ENCODE measurements around the gene GDF10.

GDF10 gene

GRCh38 chr10:47330804-47331203 lies 30.8 kb downstream of the GDF10 start:
- H3K4me1 ChIP-seq (ENCODE audit: control insufficient read depth in 5 of 5, insufficient read depth in 5 of 5, low read length in 5 of 5) = peaks cover 0 to 6% (median 0%) of the 10 kb centered on the region in 5 donors
- no peaks in the 10 kb centered on the region for H3K36me3 ChIP-seq (ENCODE audit: control insufficient read depth in 5 of 5, insufficient read depth in 5 of 5, low read length in 5 of 5)
- H3K9ac ChIP-seq (ENCODE audit: low read length in 5 of 5) = no peak overlapping the region
- H3K27me3 ChIP-seq (ENCODE audit: control insufficient read depth in 5 of 5, insufficient read depth in 4 of 5, low read length in 5 of 5) = no peaks in the 10 kb centered on the region
- no peak overlapping the region for H3K4me3 ChIP-seq (ENCODE audit: low read depth in 1 of 5, low read length in 5 of 5)
- H3K9me3 ChIP-seq (ENCODE audit: control insufficient read depth in 5 of 5, low read length in 5 of 5) = no peaks in the 10 kb centered on the region
- no peak overlapping the region for H3K27ac ChIP-seq (ENCODE audit: low read depth, low read length)

GRCh38 chr10:47331491-47331890 lies 31.5 kb downstream of the GDF10 start:
- no peak overlapping the region for H3K4me3 ChIP-seq (ENCODE audit: low read depth in 1 of 5, low read length in 5 of 5)
- no peaks in the 10 kb centered on the region for H3K27me3 ChIP-seq (ENCODE audit: control insufficient read depth in 5 of 5, insufficient read depth in 4 of 5, low read length in 5 of 5)
- H3K27ac ChIP-seq (ENCODE audit: low read depth, low read length) = no peak overlapping the region
- no peaks in the 10 kb centered on the region for H3K9me3 ChIP-seq (ENCODE audit: control insufficient read depth in 5 of 5, low read length in 5 of 5)
- no peak overlapping the region for H3K9ac ChIP-seq (ENCODE audit: low read length in 5 of 5)
- H3K36me3 ChIP-seq (ENCODE audit: control insufficient read depth in 5 of 5, insufficient read depth in 5 of 5, low read length in 5 of 5) = no peaks in the 10 kb centered on the region
- H3K4me1 ChIP-seq (ENCODE audit: control insufficient read depth in 5 of 5, insufficient read depth in 5 of 5, low read length in 5 of 5) = peaks cover 0 to 7% (median 3%) of the 10 kb centered on the region in 5 donors

DNA sequence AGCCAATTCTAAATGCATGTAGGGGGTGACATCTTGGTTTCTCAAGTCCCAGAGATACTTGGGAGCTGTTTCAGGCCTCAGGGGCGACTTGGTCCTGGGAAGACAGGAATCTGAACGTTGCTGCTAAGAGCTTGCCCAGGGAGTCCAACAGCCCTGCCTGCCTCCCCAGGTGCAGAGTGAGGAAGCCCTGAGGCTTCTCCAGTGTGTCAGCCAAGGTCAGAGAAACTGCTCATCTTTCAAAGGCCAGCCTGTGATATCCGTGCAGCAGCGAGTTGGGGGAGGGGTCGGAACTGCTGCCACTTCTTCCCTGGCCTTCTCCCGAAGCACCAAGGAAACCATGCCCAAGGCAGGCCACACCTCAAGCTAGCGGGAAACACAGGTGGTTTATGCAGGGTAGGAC lies 32.0 kb downstream of the GDF10 start:
- Histone ChIP-seq H3K4me3 (ENCODE audit: low read depth in 1 of 5, low read length in 5 of 5) (no peak overlapping the region), H3K9ac (ENCODE audit: low read length in 5 of 5) (no peak overlapping the region), H3K9me3 (ENCODE audit: control insufficient read depth in 5 of 5, low read length in 5 of 5) (no peaks in the 10 kb centered on the region), H3K27ac (ENCODE audit: low read depth, low read length) (no peak overlapping the region), H3K27me3 (ENCODE audit: control insufficient read depth in 5 of 5, insufficient read depth in 4 of 5, low read length in 5 of 5) (no peaks in the 10 kb centered on the region), H3K4me1 (ENCODE audit: control insufficient read depth in 5 of 5, insufficient read depth in 5 of 5, low read length in 5 of 5) (peaks cover 0 to 8% (median 7%) of the 10 kb centered on the region in 5 donors), H3K36me3 (ENCODE audit: control insufficient read depth in 5 of 5, insufficient read depth in 5 of 5, low read length in 5 of 5) (no peaks in the 10 kb centered on the region)

- Histone ChIP-seq H3K4me3 (ENCODE audit: low read depth in 1 of 5, low read length in 5 of 5) (no peak overlapping the region), H3K9me3 (ENCODE audit: control insufficient read depth in 5 of 5, low read length in 5 of 5) (no peaks in the 10 kb centered on the region), H3K36me3 (ENCODE audit: control insufficient read depth in 5 of 5, insufficient read depth in 5 of 5, low read length in 5 of 5) (no peaks in the 10 kb centered on the region), H3K27me3 (ENCODE audit: control insufficient read depth in 5 of 5, insufficient read depth in 4 of 5, low read length in 5 of 5) (no peaks in the 10 kb centered on the region), H3K9ac (ENCODE audit: low read length in 5 of 5) (no peak overlapping the region), H3K4me1 (ENCODE audit: control insufficient read depth in 5 of 5, insufficient read depth in 5 of 5, low read length in 5 of 5) (peaks cover 0 to 13% (median 9%) of the 10 kb centered on the region in 5 donors), H3K27ac (ENCODE audit: low read depth, low read length) (no peak overlapping the region)
Measured at GRCh38 chr10:47332371-47332770, 32.4 kb downstream of the GDF10 start.

DNA sequence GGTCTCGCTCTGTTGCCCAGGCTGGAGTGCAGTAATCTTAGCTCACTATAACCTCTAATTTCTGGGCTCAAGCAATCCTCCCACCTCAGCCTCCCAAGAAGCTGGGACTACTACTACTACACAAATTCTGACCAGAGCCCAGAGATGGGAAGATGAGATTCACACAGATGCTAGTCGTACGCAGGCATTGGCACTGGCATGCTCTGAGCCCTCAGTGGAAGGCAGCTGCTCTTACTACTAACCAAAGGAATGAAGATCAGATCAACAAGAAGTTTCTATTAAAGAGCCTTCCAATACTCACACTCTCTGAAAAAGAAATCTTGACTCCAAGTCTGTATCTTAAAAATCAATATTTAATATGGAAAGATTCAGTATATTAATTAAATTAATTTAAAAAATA lies 32.9 kb downstream of the GDF10 start:
- no peaks in the 10 kb centered on the region for H3K9me3 ChIP-seq (ENCODE audit: control insufficient read depth in 5 of 5, low read length in 5 of 5)
- H3K27me3 ChIP-seq (ENCODE audit: control insufficient read depth in 5 of 5, insufficient read depth in 4 of 5, low read length in 5 of 5) = no peaks in the 10 kb centered on the region
- H3K36me3 ChIP-seq (ENCODE audit: control insufficient read depth in 5 of 5, insufficient read depth in 5 of 5, low read length in 5 of 5) = no peaks in the 10 kb centered on the region
- peaks cover 0 to 16% (median 9%) of the 10 kb centered on the region in 5 donors for H3K4me1 ChIP-seq (ENCODE audit: control insufficient read depth in 5 of 5, insufficient read depth in 5 of 5, low read length in 5 of 5)
- H3K9ac ChIP-seq (ENCODE audit: low read length in 5 of 5) = no peak overlapping the region
- H3K27ac ChIP-seq (ENCODE audit: low read depth, low read length) = no peak overlapping the region
- no peak overlapping the region for H3K4me3 ChIP-seq (ENCODE audit: low read depth in 1 of 5, low read length in 5 of 5)

DNA sequence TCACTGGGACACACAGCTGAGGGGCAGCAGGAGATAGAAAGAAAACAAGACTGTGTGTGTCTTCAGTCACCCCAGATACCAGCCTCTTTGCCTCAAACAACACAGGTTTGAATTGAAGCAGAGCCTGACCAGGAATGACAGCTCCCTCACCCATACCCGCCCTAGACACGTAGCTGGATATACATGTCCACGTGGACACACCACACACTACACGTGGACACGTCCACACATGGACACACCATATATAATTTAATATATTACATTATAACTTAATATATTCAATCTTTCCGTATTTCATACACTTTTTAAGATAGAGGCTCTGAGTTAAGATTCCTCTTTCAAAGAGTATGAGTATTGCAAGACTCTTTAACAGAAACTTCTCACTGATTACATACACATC lies 33.5 kb downstream of the GDF10 start:
- Histone ChIP-seq H3K27me3 (ENCODE audit: control insufficient read depth in 5 of 5, insufficient read depth in 4 of 5, low read length in 5 of 5) (no peaks in the 10 kb centered on the region), H3K27ac (ENCODE audit: low read depth, low read length) (no peak overlapping the region), H3K36me3 (ENCODE audit: control insufficient read depth in 5 of 5, insufficient read depth in 5 of 5, low read length in 5 of 5) (no peaks in the 10 kb centered on the region), H3K4me1 (ENCODE audit: control insufficient read depth in 5 of 5, insufficient read depth in 5 of 5, low read length in 5 of 5) (peaks cover 0 to 16% (median 9%) of the 10 kb centered on the region in 5 donors), H3K9ac (ENCODE audit: low read length in 5 of 5) (no peak overlapping the region), H3K9me3 (ENCODE audit: control insufficient read depth in 5 of 5, low read length in 5 of 5) (no peaks in the 10 kb centered on the region), H3K4me3 (ENCODE audit: low read depth in 1 of 5, low read length in 5 of 5) (no peak overlapping the region)

- peaks cover 0 to 16% (median 9%) of the 10 kb centered on the region in 5 donors for H3K4me1 ChIP-seq (ENCODE audit: control insufficient read depth in 5 of 5, insufficient read depth in 5 of 5, low read length in 5 of 5)
- H3K27ac ChIP-seq (ENCODE audit: low read depth, low read length) = no peak overlapping the region
- H3K9ac ChIP-seq (ENCODE audit: low read length in 5 of 5) = no peak overlapping the region
- H3K27me3 ChIP-seq (ENCODE audit: control insufficient read depth in 5 of 5, insufficient read depth in 4 of 5, low read length in 5 of 5) = no peaks in the 10 kb centered on the region
- H3K4me3 ChIP-seq (ENCODE audit: low read depth in 1 of 5, low read length in 5 of 5) = no peak overlapping the region
- no peaks in the 10 kb centered on the region for H3K36me3 ChIP-seq (ENCODE audit: control insufficient read depth in 5 of 5, insufficient read depth in 5 of 5, low read length in 5 of 5)
- H3K9me3 ChIP-seq (ENCODE audit: control insufficient read depth in 5 of 5, low read length in 5 of 5) = no peaks in the 10 kb centered on the region
Measured at GRCh38 chr10:47334466-47335295, 34.7 kb downstream of the GDF10 start.

- Histone ChIP-seq H3K9ac (ENCODE audit: low read length in 5 of 5) (no peak overlapping the region), H3K4me1 (ENCODE audit: control insufficient read depth in 5 of 5, insufficient read depth in 5 of 5, low read length in 5 of 5) (peaks cover 0 to 16% (median 9%) of the 10 kb centered on the region in 5 donors), H3K4me3 (ENCODE audit: low read depth in 1 of 5, low read length in 5 of 5) (no peak overlapping the region), H3K9me3 (ENCODE audit: control insufficient read depth in 5 of 5, low read length in 5 of 5) (no peaks in the 10 kb centered on the region), H3K27ac (ENCODE audit: low read depth, low read length) (no peak overlapping the region), H3K36me3 (ENCODE audit: control insufficient read depth in 5 of 5, insufficient read depth in 5 of 5, low read length in 5 of 5) (no peaks in the 10 kb centered on the region), H3K27me3 (ENCODE audit: control insufficient read depth in 5 of 5, insufficient read depth in 4 of 5, low read length in 5 of 5) (no peaks in the 10 kb centered on the region)
Measured at GRCh38 chr10:47335906-47336305, 35.9 kb downstream of the GDF10 start.

DNA sequence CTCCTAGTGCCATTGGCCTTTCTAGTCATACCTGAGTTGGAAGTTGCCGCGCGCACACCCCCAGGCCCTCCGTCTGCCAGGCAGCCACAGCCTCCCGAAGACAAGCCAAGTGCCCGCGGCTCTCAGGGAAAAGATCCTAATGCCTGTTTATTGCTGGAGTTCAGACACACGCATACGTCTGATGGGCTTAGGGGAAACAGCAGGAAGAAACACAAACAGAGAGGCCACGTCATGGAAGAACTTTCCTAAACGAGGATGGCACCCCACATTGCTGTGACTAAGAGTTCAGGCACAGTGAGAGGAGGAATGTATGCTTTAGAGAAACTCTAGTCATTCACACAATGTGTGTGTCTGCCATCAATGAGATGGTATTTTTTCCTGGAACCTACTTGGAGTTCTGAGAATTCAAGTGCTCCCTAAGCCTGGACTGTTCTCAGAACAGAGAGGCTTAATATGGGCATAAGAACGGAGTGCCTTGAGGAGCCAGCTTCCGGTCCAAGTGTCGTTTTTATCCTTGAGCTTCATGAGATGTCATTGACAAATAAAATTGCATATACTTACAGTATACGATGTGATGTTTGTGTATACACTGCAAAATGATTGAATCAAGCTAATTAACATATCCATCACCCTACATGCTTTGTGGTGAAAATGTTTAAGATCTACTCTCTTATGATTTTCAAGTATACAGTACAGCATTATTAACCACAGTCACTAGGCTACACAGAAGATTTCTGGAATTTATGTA lies 36.6 kb downstream of the GDF10 start:
- Histone ChIP-seq H3K9me3 (ENCODE audit: control insufficient read depth in 5 of 5, low read length in 5 of 5) (no peaks in the 10 kb centered on the region), H3K4me3 (ENCODE audit: low read depth in 1 of 5, low read length in 5 of 5) (no peak overlapping the region), H3K27me3 (ENCODE audit: control insufficient read depth in 5 of 5, insufficient read depth in 4 of 5, low read length in 5 of 5) (no peaks in the 10 kb centered on the region), H3K36me3 (ENCODE audit: control insufficient read depth in 5 of 5, insufficient read depth in 5 of 5, low read length in 5 of 5) (no peaks in the 10 kb centered on the region), H3K27ac (ENCODE audit: low read depth, low read length) (no peak overlapping the region), H3K9ac (ENCODE audit: low read length in 5 of 5) (no peak overlapping the region), H3K4me1 (ENCODE audit: control insufficient read depth in 5 of 5, insufficient read depth in 5 of 5, low read length in 5 of 5) (peaks cover 0 to 16% (median 9%) of the 10 kb centered on the region in 5 donors)

DNA sequence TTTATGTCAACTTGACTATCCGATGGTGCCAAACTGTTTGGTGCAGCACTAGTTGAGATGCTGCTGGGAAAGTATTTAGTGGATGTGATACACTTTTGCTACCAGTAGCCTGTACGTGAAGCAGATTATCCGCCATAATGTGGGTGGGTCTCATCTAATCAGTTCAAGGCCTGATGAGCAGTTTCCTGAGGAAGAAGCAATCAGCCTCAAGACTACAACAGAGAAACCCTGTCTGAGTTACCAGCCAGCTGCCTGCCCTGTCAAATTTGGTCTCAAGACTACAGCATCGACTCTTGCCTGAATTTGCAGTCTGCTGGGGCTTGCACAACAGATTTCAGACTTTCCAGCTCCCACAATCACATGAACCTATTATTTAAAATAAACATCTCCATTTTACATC lies 37.3 kb downstream of the GDF10 start:
- no peak overlapping the region for H3K4me3 ChIP-seq (ENCODE audit: low read depth in 1 of 5, low read length in 5 of 5)
- no peaks in the 10 kb centered on the region for H3K27me3 ChIP-seq (ENCODE audit: control insufficient read depth in 5 of 5, insufficient read depth in 4 of 5, low read length in 5 of 5)
- H3K36me3 ChIP-seq (ENCODE audit: control insufficient read depth in 5 of 5, insufficient read depth in 5 of 5, low read length in 5 of 5) = no peaks in the 10 kb centered on the region
- no peak overlapping the region for H3K9ac ChIP-seq (ENCODE audit: low read length in 5 of 5)
- H3K9me3 ChIP-seq (ENCODE audit: control insufficient read depth in 5 of 5, low read length in 5 of 5) = no peaks in the 10 kb centered on the region
- H3K4me1 ChIP-seq (ENCODE audit: control insufficient read depth in 5 of 5, insufficient read depth in 5 of 5, low read length in 5 of 5) = peaks cover 0 to 16% (median 9%) of the 10 kb centered on the region in 5 donors
- no peak overlapping the region for H3K27ac ChIP-seq (ENCODE audit: low read depth, low read length)
